Left kidney (tissue), 2 donors: ENCODE data around the gene HSD17B3. TPM values are rescaled to one million over a fixed set of nuclear protein-coding genes. Genes with fewer than 3 reads are reported as not detected.
"Not testable (repeated sequence)": the region's sequence is repeated elsewhere in the genome, so short reads cannot be mapped to it uniquely, and the experiment has no call there.

Experiments used
- DNase-seq: peaks from one replicate; pipeline ENCODE4 v3.0.0-alpha.2; 2013
- polyA plus RNA-seq: library from polyadenylated mRNA; unstranded; fragments of 120-200 nt; gene quantifications from one replicate; pipeline ENCODE4 v1.2.1, GENCODE V29; 2013; ENCODE audit not compliant: insufficient read length

The HSD17B3 gene
- polyA plus RNA-seq, 1 donor = 1.4 TPM

DNA sequence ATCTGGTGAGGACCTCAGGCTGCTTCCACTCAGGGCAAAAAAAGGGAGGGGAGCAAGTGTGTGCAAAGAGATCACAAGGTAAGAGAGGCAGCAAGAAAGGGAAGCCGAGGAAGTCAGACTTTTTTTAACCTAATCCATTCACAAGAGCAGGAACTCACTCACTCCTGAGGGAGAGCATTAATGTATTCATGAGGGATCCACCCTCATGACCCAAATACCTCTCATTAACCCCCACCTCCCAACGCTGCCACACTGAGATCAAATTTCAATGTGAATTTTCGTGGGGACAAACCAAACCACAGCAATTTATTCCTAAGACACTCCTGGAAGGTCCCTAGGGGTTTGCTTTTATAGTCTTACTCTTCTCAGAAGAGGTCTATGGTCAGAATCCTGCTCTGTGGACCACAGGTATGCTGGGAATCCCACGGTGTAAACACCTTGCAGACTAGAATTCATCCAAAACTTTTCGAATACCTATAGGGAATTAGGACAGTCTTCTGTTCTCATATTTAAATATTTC is 108.7 kb downstream of the HSD17B3 start:
- no peak for DNase-seq

DNA sequence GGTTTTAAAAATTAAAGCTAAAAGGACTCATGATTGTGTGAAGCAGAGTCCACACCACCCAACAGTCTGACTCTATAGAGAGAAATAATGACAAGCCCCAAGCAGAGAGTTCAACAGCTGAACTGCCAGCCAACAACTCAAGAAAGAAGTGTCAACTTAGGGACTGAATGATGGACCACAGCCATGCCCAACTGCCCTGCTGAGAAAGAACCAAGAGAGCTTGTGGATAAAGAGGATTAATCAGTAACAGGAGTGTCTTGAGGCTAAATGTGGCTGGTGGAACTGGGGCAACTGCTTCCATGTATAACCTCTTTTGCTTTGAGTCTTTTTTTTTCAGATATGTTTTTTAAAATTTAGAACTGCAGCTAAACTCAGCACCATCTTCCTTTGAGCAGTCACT is 109.3 kb downstream of the HSD17B3 start:
- DNase-seq = no peak

DNA sequence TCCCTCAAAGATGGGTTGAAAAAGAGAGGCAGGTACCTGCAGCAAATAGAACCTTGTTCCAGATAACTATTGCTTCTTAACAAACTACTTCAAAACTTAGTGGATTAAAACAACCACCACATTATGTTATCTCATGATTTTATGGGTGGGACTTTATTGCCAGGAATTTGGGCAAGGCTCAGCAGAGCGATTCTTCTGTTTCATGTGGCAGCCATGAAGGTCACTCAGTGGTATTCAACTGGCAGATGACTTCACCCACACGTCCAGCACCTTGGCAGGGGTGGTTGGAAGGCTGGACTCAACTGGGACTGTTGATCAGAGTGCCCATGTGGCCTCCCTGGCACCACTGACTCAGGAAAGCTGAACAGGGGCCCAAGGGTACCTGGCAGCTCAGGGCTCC is 112.0 kb downstream of the HSD17B3 start:
- no peak for DNase-seq

DNA sequence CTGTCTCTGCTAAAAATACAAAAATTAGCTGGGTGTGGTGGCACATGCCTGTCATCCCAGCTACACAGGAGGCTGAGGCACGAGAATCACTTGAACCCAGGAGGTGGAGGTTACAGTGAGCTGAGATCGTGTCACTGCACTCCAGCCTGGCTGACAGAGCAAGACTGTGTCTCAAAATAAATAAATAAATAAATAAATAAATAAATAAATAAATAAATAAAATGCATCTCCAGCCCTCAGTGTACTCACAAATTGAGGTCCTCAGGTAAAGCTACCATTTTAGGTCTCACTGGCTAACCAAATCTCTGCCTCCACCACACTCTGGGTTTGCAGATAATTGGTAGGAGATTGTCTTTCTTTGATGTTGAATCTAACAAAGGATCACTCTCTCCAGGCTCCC is 112.4 kb downstream of the HSD17B3 start:
- not testable (repeated sequence) for DNase-seq

DNA sequence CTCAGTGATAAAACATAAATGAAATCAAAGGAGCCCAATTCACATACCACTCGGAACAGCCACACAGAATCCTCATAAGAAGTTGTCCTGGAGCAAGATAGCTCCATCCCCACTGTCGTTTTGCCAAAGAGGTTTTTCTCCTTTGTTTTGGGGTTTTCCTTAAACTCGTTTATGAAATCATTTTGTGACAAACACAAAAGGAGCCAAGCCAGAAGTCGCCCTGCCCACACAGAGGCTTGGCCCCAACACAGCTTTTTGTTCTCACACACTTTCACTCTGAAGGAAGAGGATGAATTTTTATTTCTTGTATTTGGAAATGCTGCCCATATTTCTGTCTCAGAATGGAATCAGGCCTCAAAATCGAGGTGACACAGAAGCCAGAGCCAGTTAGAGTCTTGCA is 113.4 kb downstream of the HSD17B3 start:
- DNase-seq = no peak

DNA sequence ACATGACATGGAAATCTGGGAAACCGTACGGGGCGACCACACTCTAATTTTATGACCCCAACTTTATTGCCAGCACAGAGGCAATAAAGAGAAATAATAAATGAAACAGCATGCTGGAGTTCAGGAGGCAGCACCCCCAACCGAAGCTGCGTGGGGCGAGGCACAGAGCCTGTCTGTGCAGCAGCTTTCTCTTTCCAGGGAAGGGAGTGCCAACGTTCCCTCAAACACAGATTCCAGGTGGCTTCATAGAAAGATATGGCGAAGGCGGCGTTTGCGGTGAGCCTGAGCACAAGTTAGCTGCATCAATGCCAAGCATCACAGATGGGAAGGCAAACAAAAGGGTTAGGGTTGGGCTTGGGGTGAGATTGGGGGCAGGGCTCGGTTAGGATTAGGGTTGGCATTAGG is 114.8 kb downstream of the HSD17B3 start:
- DNase-seq = no peak

DNA sequence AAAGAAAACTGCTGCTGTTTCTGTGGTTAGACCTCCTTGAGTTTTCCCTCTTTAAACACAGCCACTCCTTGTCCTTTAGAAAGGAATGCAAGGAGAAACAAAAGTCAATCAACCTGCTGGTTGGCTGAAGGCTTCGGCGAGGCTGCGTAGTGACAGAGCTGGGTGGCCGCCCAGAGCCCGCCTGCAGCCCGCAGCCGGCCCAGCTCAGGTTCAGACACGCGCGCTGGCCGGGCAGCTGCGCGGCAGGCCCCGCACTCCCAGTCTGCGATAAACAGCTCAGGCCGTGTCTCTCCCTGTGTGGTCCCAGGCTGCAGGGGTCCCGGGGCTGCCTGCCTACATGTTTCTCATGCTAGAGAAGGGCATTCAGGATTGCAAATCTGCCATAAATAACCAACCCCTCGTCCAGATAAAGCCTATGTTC is 115.4 kb downstream of the HSD17B3 start:
- DNase-seq = peak; percentile 50

DNA sequence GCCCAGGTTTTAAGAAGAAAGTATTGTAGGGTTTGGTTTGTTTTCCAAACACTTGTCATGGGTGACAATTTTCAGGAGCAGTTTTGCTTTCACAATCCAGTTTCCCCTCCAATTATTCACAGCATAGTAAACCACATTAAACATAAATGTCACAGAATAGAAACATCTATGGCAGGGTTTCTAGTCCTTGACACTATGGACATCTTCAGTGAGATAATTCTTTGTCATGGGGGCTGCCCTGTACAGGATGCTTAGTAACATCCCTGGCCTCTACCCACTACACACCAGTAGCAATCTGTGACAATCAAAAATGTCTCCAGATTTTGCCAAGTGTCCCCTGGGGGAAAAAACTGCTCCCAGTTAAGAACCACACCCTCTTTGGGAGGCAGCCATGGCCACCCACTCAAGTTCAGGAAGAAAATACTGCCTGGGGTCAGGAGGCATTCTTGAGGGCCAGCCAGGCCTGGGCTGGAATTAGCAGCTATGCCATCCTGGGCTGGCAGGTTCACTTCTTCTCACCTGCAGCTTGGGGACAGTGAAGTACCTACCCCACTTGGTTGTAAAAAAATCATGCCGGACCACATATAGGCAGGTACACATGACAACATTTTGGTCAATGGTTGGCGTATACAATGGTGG is 116.3 kb downstream of the HSD17B3 start:
- no peak for DNase-seq

Other genes starting within 250 kb of the HSD17B3 start
- gene SLC35D2, start 81.5 kb upstream of the HSD17B3 start, polyA plus RNA-seq = 40.0 TPM
- 12.7 TPM for gene ZNF367, start 116.2 kb upstream of the HSD17B3 start, polyA plus RNA-seq
- gene HABP4, start 148.0 kb upstream of the HSD17B3 start, polyA plus RNA-seq = 19.3 TPM